SKM-1 treated with dmso at 0.1 percent for 144 hours (cell line): ENCODE measurements around the gene RFWD3.
"Not testable (repeated sequence)": the region's sequence is repeated elsewhere in the genome, so short reads cannot be mapped to it uniquely, and the experiment has no call there.

Source experiments
- DNase-seq: peaks from one replicate; lab custom pipeline; 2025; ENCODE audit not compliant: unreplicated experiment; lab: John Stamatoyannopoulos, UW

RFWD3 gene

GRCh38 chr16:74667255-74667700 lies 601 bp upstream of the RFWD3 start:
- no peak for DNase-seq

GRCh38 chr16:74666010-74666421 lies 661 bp downstream of the RFWD3 start:
- no peak for DNase-seq

GRCh38 chr16:74661064-74661463 lies 5.6 kb downstream of the RFWD3 start:
- DNase-seq, result no peak

GRCh38 chr16:74660383-74660782 lies 6.3 kb downstream of the RFWD3 start:
- no peak for DNase-seq

GRCh38 chr16:74659041-74659440 lies 7.6 kb downstream of the RFWD3 start:
- DNase-seq, result no peak

GRCh38 chr16:74657870-74658642 lies 8.6 kb downstream of the RFWD3 start:
- DNase-seq, result no peak

GRCh38 chr16:74654536-74655050 lies 12.1 kb downstream of the RFWD3 start:
- DNase-seq, result no peak

- not testable (repeated sequence) for DNase-seq
Observed at GRCh38 chr16:74652883-74653282, 13.8 kb downstream of the RFWD3 start.

- DNase-seq, result no peak
Observed at GRCh38 chr16:74652249-74652648, 14.4 kb downstream of the RFWD3 start.

- DNase-seq, result no peak
Observed at GRCh38 chr16:74651841-74652240, 14.8 kb downstream of the RFWD3 start.

- no peak for DNase-seq
Observed at GRCh38 chr16:74650966-74651567, 15.6 kb downstream of the RFWD3 start.

- no peak for DNase-seq
Observed at GRCh38 chr16:74649839-74650504, 16.7 kb downstream of the RFWD3 start.

- no peak for DNase-seq
Observed at GRCh38 chr16:74641969-74642368, 24.7 kb downstream of the RFWD3 start.

GRCh38 chr16:74637742-74638453 lies 28.8 kb downstream of the RFWD3 start:
- no peak for DNase-seq

GRCh38 chr16:74635303-74635702 lies 31.4 kb downstream of the RFWD3 start:
- no peak for DNase-seq

GRCh38 chr16:74633686-74634085 lies 33.0 kb downstream of the RFWD3 start:
- DNase-seq, result no peak

- DNase-seq, result no peak
Observed at GRCh38 chr16:74627506-74628220, 39.0 kb downstream of the RFWD3 start.

GRCh38 chr16:74626741-74627416 lies 39.8 kb downstream of the RFWD3 start:
- DNase-seq, result no peak

GRCh38 chr16:74625500-74626350 lies 41.0 kb downstream of the RFWD3 start:
- DNase-seq, result no peak
